H9 (cell line): Measurements from ENCODE around the gene BIRC7. TPM values are rescaled to one million over a fixed set of nuclear protein-coding genes. Genes with fewer than 3 reads are reported as not detected.

Experiments
- DNase-seq: peaks from one replicate; pipeline ENCODE4 v3.0.0-alpha.2; 2017
- H2AFZ ChIP-seq: one replicate; pipeline ENCODE4 v1.6.1; 2013; ENCODE audit warnings: mild to moderate bottlenecking, low read length, control low read depth, moderate library complexity
- H2AK5ac ChIP-seq: 2 replicates; pipeline ENCODE4 v1.6.1; 2013; ENCODE audit warnings: low read length, control low read depth, mixed read lengths; ENCODE audit not compliant: insufficient read length
- H2BK120ac ChIP-seq: one replicate; pipeline ENCODE4 v1.6.1; 2013; ENCODE audit warnings: low read depth, mild to moderate bottlenecking, low read length, control low read depth, inconsistent platforms; ENCODE audit not compliant: poor library complexity, severe bottlenecking
- H2BK12ac ChIP-seq: 2 replicates; pipeline ENCODE4 v1.6.1; 2013; ENCODE audit warnings: low read length, control low read depth, mixed read lengths, low read depth; ENCODE audit not compliant: insufficient read length
- H2BK15ac ChIP-seq: 2 replicates; pipeline ENCODE4 v1.6.1; 2013; ENCODE audit warnings: low read depth, low read length, control low read depth
- H2BK20ac ChIP-seq: one replicate; pipeline ENCODE4 v1.6.1; 2013; ENCODE audit warnings: low read depth, mild to moderate bottlenecking, low read length, control low read depth, inconsistent platforms; ENCODE audit not compliant: poor library complexity, severe bottlenecking
- H2BK5ac ChIP-seq: 2 replicates; pipeline ENCODE4 v1.6.1; 2013; ENCODE audit warnings: low read length, control low read depth, mixed read lengths; ENCODE audit not compliant: insufficient read length
- H3K14ac ChIP-seq: 2 replicates; pipeline ENCODE4 v1.6.1; 2013; ENCODE audit warnings: low read length, control low read depth; ENCODE audit not compliant: insufficient read depth
- H3K18ac ChIP-seq: 2 replicates; pipeline ENCODE4 v1.6.1; 2013; ENCODE audit warnings: low read depth, mild to moderate bottlenecking, mixed read lengths, low read length, control low read depth; ENCODE audit not compliant: insufficient read length
- H3K23ac ChIP-seq: 2 replicates; pipeline ENCODE4 v1.6.1; 2013; ENCODE audit warnings: low read length, control low read depth, mixed read lengths, low read depth; ENCODE audit not compliant: insufficient read length
- H3K23me2 ChIP-seq: 2 replicates; pipeline ENCODE4 v1.6.1; 2013; ENCODE audit warnings: low read depth, mild to moderate bottlenecking, mixed read lengths, low read length, control low read depth; ENCODE audit not compliant: insufficient read length, poor library complexity, severe bottlenecking
- H3K27ac ChIP-seq: 2 replicates; pipeline ENCODE4 v1.5.1; 2013; ENCODE audit warnings: low read length, control low read depth, mixed read lengths, low read depth; ENCODE audit not compliant: insufficient read length
- H3K27me3 ChIP-seq: 2 replicates; pipeline ENCODE4 v1.6.1; 2013; ENCODE audit warnings: low read length, control low read depth, inconsistent platforms; ENCODE audit not compliant: insufficient read depth
- H3K4ac ChIP-seq: 2 replicates; pipeline ENCODE4 v1.6.1; 2013; ENCODE audit warnings: low read depth, mild to moderate bottlenecking, control low read depth, inconsistent platforms, low read length, moderate library complexity
- H3K4me1 ChIP-seq: 2 replicates; pipeline ENCODE4 v1.6.1; 2013; ENCODE audit warnings: low read length, control low read depth, inconsistent platforms; ENCODE audit not compliant: insufficient read depth
- H3K4me2 ChIP-seq: 2 replicates; pipeline ENCODE4 v1.6.1; 2013; ENCODE audit warnings: low read length, control low read depth, mixed read lengths; ENCODE audit not compliant: insufficient read length, insufficient read depth
- H3K56ac ChIP-seq: 2 replicates; pipeline ENCODE4 v1.6.1; 2013; ENCODE audit warnings: low read depth, mild to moderate bottlenecking, mixed read lengths, low read length, control low read depth; ENCODE audit not compliant: insufficient read length
- H3K79me1 ChIP-seq: 2 replicates; pipeline ENCODE4 v1.6.1; 2013; ENCODE audit warnings: low read depth, mild to moderate bottlenecking, moderate library complexity, low read length, control low read depth, inconsistent platforms; ENCODE audit not compliant: insufficient read depth, poor library complexity, severe bottlenecking
- H3K79me2 ChIP-seq: 2 replicates; pipeline ENCODE4 v1.6.1; 2013; ENCODE audit warnings: low read length, control low read depth, inconsistent platforms; ENCODE audit not compliant: insufficient read depth
- H3K9ac ChIP-seq: 2 replicates; pipeline ENCODE4 v1.6.1; 2013; ENCODE audit warnings: low read length, control low read depth, mixed read lengths; ENCODE audit not compliant: insufficient read length; ENCODE audit errors: extremely low read depth
- H3K9me3 ChIP-seq: one replicate; pipeline ENCODE4 v1.6.1; 2013; ENCODE audit warnings: low read depth, low read length, inconsistent platforms; ENCODE audit not compliant: control insufficient read depth
- H3T11ph ChIP-seq: one replicate; pipeline ENCODE4 v1.6.1; 2013; ENCODE audit warnings: mild to moderate bottlenecking, low read length, control low read depth, inconsistent platforms
- H4K20me1 ChIP-seq: one replicate; pipeline ENCODE4 v1.6.1; 2013; ENCODE audit not compliant: control insufficient read depth, insufficient read length, insufficient read depth
- H4K5ac ChIP-seq: 2 replicates; pipeline ENCODE4 v1.6.1; 2013; ENCODE audit warnings: low read depth, mild to moderate bottlenecking, mixed read lengths, low read length, control low read depth; ENCODE audit not compliant: insufficient read length
- H4K8ac ChIP-seq: replicated peaks from 2 replicates; pipeline ENCODE4 v1.6.1; 2013; ENCODE audit warnings: low read length, control low read depth, mixed read lengths, low read depth; ENCODE audit not compliant: insufficient read length
- H4K91ac ChIP-seq: 2 replicates; pipeline ENCODE4 v1.6.1; 2013; ENCODE audit warnings: low read depth, mild to moderate bottlenecking, moderate library complexity, mixed read lengths, low read length, control low read depth; ENCODE audit not compliant: insufficient read length
- H3K27ac Mint-ChIP-seq, 3 experiments: 2 replicates in 2 of 3; 3 replicates in 1 of 3; pipeline ENCODE4 v1.8.0; 2020 to 2021; ENCODE audit warnings: mixed read lengths in 3 of 3, mild to moderate bottlenecking in 1 of 3, moderate library complexity in 1 of 3
- H3K27me3 Mint-ChIP-seq: 2 replicates; pipeline ENCODE4 v1.8.0; 2021; ENCODE audit warnings: low read depth, mild to moderate bottlenecking, moderate library complexity, mixed read lengths
- H3K36me3 Mint-ChIP-seq, 3 experiments: 2 replicates in 2 of 3; 3 replicates in 1 of 3; pipeline ENCODE4 v1.8.0; 2020 to 2021; ENCODE audit warnings: low read depth in 3 of 3, mixed read lengths in 3 of 3; ENCODE audit not compliant: insufficient read depth in 1 of 3
- H3K4me1 Mint-ChIP-seq, 2 experiments: 2 replicates each; pipeline ENCODE4 v1.8.0; 2020; ENCODE audit warnings: mixed read lengths in 2 of 2
- H3K4me3 Mint-ChIP-seq, 2 experiments: 2 replicates in 1 of 2; 3 replicates in 1 of 2; pipeline ENCODE4 v1.8.0; 2020 to 2021; ENCODE audit warnings: mild to moderate bottlenecking in 2 of 2, mixed read lengths in 2 of 2, moderate library complexity in 1 of 2
- H3K9me3 Mint-ChIP-seq, 2 experiments: 2 replicates in 1 of 2; 3 replicates in 1 of 2; pipeline ENCODE4 v1.8.0; 2020; ENCODE audit warnings: mild to moderate bottlenecking in 2 of 2, mixed read lengths in 2 of 2, moderate library complexity in 1 of 2
- CTCF ChIP-seq: fragments of 200-600 bp; sonication (generic); conservative IDR thresholded peaks from 3 replicates; pipeline ENCODE4 v1.8.0; 2021; ENCODE audit warnings: antibody characterized with exemption, mild to moderate bottlenecking
- WGBS: extraction: QIAGEN DNeasy Blood & Tissue Kit; methylation state at CpG from one replicate; pipeline ENCODE4 v1.1.7; 2013; ENCODE audit warnings: missing lambda C conversion rate, low lambda C conversion rate, mixed read lengths; ENCODE audit not compliant: insufficient read length; ENCODE audit errors: extremely low coverage; 5-methylcytosine and 5-hydroxymethylcytosine counted together
- total RNA-seq: library from RNA; stranded (reverse); gene quantifications from 2 replicates; pipeline ENCODE4 v1.2.1, GENCODE V29; 2021

Gene BIRC7
- total RNA-seq, 1 experiment from 2014 or later: not detected

GRCh38 chr20:63208346-63208909, 27.3 kb upstream of the BIRC7 start:
- H3K18ac ChIP-seq: no peak overlapping the region
- no peaks in the 10 kb centered on the region for H4K20me1 ChIP-seq
- no peak overlapping the region for H4K5ac ChIP-seq
- H2BK15ac ChIP-seq: no peak overlapping the region
- H2BK5ac ChIP-seq: no peak overlapping the region
- H3K36me3 Mint-ChIP-seq: peaks cover 28 to 97% (median 89%) of the 10 kb centered on the region in 3 experiments; a peak in 6 of 7 replicates
- peaks cover 40% of the 10 kb centered on the region for H3K79me2 ChIP-seq
- no peak overlapping the region for H3K4me2 ChIP-seq
- H3K27me3 ChIP-seq: no peaks in the 10 kb centered on the region
- H4K8ac ChIP-seq: no peak overlapping the region
- H3K14ac ChIP-seq: no peak overlapping the region
- H2BK20ac ChIP-seq: no peak overlapping the region
- no peak overlapping the region for H3T11ph ChIP-seq
- H3K9me3 ChIP-seq: no peaks in the 10 kb centered on the region
- H3K23ac ChIP-seq: no peak overlapping the region
- WGBS: no CpG with 5 or more reads among the region's 6 CpGs
- H3K79me1 ChIP-seq: peaks cover 15% of the 10 kb centered on the region
- H2AFZ ChIP-seq: no peak overlapping the region
- no peak overlapping the region for H2BK120ac ChIP-seq
- DNase-seq: no peak
- no peaks in the 10 kb centered on the region for H3K27me3 Mint-ChIP-seq
- no peaks in the 10 kb centered on the region for H3K23me2 ChIP-seq
- no peaks in the 10 kb centered on the region for H3K9me3 Mint-ChIP-seq
- H4K91ac ChIP-seq: no peak overlapping the region
- H2BK12ac ChIP-seq: no peak overlapping the region
- no peak overlapping the region for H3K4me3 Mint-ChIP-seq
- H3K9ac ChIP-seq: no peak overlapping the region
- no peak overlapping the region for H3K4ac ChIP-seq
- H3K27ac ChIP-seq: no peak overlapping the region
- no peaks in the 10 kb centered on the region for H3K4me1 ChIP-seq
- TF ChIP-seq CTCF: no peak
- H3K27ac Mint-ChIP-seq: peak overlapping the region in 1 of 3 experiments; percentile 48; a peak in 1 of 7 replicates
- H3K4me1 Mint-ChIP-seq: peaks cover 4 to 9% of the 10 kb centered on the region in 2 experiments
- H2AK5ac ChIP-seq: no peak overlapping the region
- no peak overlapping the region for H3K56ac ChIP-seq
